ENCODE measurements around the gene SPTBN1.

SPTBN1 gene

DNA sequence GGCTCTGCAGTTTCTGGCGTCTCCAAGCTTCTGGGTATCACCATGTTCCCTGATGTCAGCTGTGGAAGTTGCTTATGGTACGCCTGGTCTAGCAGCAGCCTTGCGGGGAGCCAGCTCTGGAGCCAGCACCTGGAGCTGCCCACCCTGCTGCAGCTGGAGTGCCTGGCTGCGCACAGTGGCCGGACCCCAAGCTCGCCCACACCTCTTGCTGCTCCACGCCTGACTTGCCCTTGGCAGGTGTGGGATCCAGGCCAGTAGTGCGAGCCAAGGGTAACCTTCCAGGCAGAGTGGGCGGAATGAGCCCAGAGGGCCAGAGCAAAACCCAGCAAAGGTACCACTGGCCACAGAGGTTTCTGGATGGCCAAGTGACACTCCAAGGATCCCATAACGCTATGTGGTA, 254.1 kb downstream of the SPTBN1 start:
- Histone ChIP-seq H3K36me3 (ENCODE audit: low read depth) (no peaks in the 10 kb centered on the region), H3K4me1 (ENCODE audit: insufficient read depth, poor library complexity, severe bottlenecking) (no peaks in the 10 kb centered on the region), H3K27ac (ENCODE audit: poor library complexity, severe bottlenecking) (no peak overlapping the region), H3K4me3 (ENCODE audit: severe bottlenecking) (no peak overlapping the region), H3K9me3 (ENCODE audit: severe bottlenecking) (no peaks in the 10 kb centered on the region), H3K27me3 (ENCODE audit: insufficient read depth, poor library complexity, severe bottlenecking) (no peaks in the 10 kb centered on the region)
- ATAC-seq (ENCODE audit: low read depth) = no peak
- DNase-seq (ENCODE audit: low spot score) = no peak
- TF ChIP-seq, protein P1, sequence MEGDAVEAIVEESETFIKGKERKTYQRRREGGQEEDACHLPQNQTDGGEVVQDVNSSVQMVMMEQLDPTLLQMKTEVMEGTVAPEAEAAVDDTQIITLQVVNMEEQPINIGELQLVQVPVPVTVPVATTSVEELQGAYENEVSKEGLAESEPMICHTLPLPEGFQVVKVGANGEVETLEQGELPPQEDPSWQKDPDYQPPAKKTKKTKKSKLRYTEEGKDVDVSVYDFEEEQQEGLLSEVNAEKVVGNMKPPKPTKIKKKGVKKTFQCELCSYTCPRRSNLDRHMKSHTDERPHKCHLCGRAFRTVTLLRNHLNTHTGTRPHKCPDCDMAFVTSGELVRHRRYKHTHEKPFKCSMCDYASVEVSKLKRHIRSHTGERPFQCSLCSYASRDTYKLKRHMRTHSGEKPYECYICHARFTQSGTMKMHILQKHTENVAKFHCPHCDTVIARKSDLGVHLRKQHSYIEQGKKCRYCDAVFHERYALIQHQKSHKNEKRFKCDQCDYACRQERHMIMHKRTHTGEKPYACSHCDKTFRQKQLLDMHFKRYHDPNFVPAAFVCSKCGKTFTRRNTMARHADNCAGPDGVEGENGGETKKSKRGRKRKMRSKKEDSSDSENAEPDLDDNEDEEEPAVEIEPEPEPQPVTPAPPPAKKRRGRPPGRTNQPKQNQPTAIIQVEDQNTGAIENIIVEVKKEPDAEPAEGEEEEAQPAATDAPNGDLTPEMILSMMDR (IDR thresholded peaks at IDR 0.05; ENCODE audit: poor library complexity, severe bottlenecking) = no peak

DNA sequence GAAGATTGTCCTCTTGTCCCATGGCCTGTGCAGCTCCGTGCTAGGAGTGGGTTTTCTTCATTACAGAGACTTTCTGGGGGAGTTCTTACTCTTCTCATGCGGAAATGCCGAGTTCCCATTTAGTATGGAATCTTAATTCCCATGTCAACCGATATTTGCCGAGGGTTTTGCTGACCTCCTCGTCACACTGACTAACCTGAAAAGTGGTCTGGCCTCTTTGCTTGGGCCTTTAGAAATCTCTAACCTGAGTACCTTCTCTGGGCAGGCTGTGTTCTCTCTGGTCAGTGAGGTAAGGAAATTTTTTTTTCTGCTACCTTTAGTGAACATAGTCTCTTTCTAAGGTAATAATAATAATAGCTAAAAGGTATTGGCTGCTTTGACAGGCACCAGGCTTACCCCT, 256.4 kb downstream of the SPTBN1 start:
- no peaks in the 10 kb centered on the region for H3K4me1 ChIP-seq (ENCODE audit: insufficient read depth, poor library complexity, severe bottlenecking)
- H3K9me3 ChIP-seq (ENCODE audit: severe bottlenecking) = no peaks in the 10 kb centered on the region
- TF ChIP-seq, protein P1 (IDR thresholded peaks at IDR 0.05; ENCODE audit: poor library complexity, severe bottlenecking) = no peak
- H3K27me3 ChIP-seq (ENCODE audit: insufficient read depth, poor library complexity, severe bottlenecking) = no peaks in the 10 kb centered on the region
- ATAC-seq (ENCODE audit: low read depth) (no peak), DNase-seq (ENCODE audit: low spot score) (no peak)
- no peaks in the 10 kb centered on the region for H3K36me3 ChIP-seq (ENCODE audit: low read depth)
- no peak overlapping the region for H3K27ac ChIP-seq (ENCODE audit: poor library complexity, severe bottlenecking)
- no peak overlapping the region for H3K4me3 ChIP-seq (ENCODE audit: severe bottlenecking)

DNA sequence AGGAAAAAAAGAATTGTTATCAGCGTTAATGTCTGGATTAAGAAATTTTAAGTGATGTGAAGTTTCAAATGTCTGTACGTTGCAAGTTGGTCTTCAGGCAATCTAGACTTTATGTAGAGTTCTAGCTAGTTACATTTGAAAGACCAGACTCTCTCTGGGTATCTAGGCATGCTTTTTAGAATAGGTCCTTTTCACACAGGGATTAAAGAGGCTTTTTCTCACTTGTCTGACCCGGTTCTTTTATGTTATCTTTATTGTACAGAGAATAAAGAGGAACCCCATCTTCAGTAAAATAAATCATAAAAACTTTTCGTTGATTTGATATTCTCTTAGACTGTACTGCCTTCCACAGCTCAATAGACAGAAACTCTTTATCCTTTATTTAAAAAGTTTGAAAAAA, 258.9 kb downstream of the SPTBN1 start:
- Histone ChIP-seq H3K36me3 (ENCODE audit: low read depth) (no peaks in the 10 kb centered on the region), H3K4me3 (ENCODE audit: severe bottlenecking) (no peak overlapping the region), H3K27me3 (ENCODE audit: insufficient read depth, poor library complexity, severe bottlenecking) (no peaks in the 10 kb centered on the region), H3K9me3 (ENCODE audit: severe bottlenecking) (no peaks in the 10 kb centered on the region), H3K4me1 (ENCODE audit: insufficient read depth, poor library complexity, severe bottlenecking) (no peaks in the 10 kb centered on the region), H3K27ac (ENCODE audit: poor library complexity, severe bottlenecking) (no peak overlapping the region)
- ATAC-seq (ENCODE audit: low read depth) (no peak), DNase-seq (ENCODE audit: low spot score) (no peak)
- TF ChIP-seq, protein P1 (IDR thresholded peaks at IDR 0.05; ENCODE audit: poor library complexity, severe bottlenecking) = no peak

DNA sequence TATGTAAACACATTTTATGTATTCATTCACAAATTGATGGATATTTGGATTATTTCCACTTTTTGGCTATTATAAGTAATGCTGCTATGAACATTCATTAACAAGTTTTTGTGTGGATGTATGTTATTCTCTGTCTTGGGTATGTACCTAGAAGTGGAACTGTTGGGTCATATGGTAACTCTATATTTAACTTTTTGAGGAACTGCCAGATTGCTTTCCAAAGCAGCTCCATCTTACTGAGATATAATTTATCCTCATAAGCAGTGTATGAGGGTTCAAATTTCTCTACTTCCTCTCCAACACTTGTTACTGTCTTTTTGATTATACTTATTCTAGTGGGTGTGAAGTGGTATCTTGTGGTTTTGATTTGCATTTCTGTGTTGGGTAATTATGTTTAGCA, 260.2 kb downstream of the SPTBN1 start:
- Histone ChIP-seq H3K27me3 (ENCODE audit: insufficient read depth, poor library complexity, severe bottlenecking) (no peaks in the 10 kb centered on the region), H3K9me3 (ENCODE audit: severe bottlenecking) (no peaks in the 10 kb centered on the region), H3K36me3 (ENCODE audit: low read depth) (no peaks in the 10 kb centered on the region), H3K4me3 (ENCODE audit: severe bottlenecking) (no peak overlapping the region), H3K27ac (ENCODE audit: poor library complexity, severe bottlenecking) (no peak overlapping the region), H3K4me1 (ENCODE audit: insufficient read depth, poor library complexity, severe bottlenecking) (no peaks in the 10 kb centered on the region)
- ATAC-seq (ENCODE audit: low read depth) (no peak), DNase-seq (ENCODE audit: low spot score) (no peak)
- TF ChIP-seq, protein P1 (IDR thresholded peaks at IDR 0.05; ENCODE audit: poor library complexity, severe bottlenecking) = no peak

DNA sequence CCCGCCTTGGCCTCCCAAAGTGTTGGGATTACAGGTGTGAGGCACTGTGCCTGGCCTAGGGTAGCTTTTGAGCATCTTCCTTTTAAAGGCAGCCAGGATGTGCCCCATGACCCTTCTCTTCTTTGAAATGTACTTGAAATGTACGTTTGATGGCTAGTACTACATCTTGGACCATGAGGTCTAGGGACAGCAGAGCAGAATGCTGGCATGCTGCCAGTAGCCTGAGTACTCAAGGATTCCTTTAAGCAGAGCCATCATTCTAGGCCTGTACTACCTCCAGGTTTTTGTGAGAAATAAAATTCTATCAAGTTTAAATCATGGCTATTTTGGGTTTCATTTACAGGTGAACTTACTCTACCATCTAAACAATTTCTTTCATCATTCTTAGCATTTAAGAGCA, 264.4 kb downstream of the SPTBN1 start:
- H3K4me1 ChIP-seq (ENCODE audit: insufficient read depth, poor library complexity, severe bottlenecking) = peaks cover 4% of the 10 kb centered on the region
- H3K27ac ChIP-seq (ENCODE audit: poor library complexity, severe bottlenecking) = no peak overlapping the region
- H3K9me3 ChIP-seq (ENCODE audit: severe bottlenecking) = no peaks in the 10 kb centered on the region
- H3K36me3 ChIP-seq (ENCODE audit: low read depth) = no peaks in the 10 kb centered on the region
- H3K27me3 ChIP-seq (ENCODE audit: insufficient read depth, poor library complexity, severe bottlenecking) = no peaks in the 10 kb centered on the region
- H3K4me3 ChIP-seq (ENCODE audit: severe bottlenecking) = no peak overlapping the region
- ATAC-seq (ENCODE audit: low read depth) = no peak
- TF ChIP-seq, protein P1 (IDR thresholded peaks at IDR 0.05; ENCODE audit: poor library complexity, severe bottlenecking) = no peak
- DNase-seq (ENCODE audit: low spot score) = no peak

All from RWPE2 (cell line).